ENCODE data around the gene KIAA0232. TPM values are rescaled to one million over a fixed set of nuclear protein-coding genes. Genes with fewer than 3 reads are reported as not detected.
"Not testable (repeated sequence)": the region's sequence is repeated elsewhere in the genome, so short reads cannot be mapped to it uniquely, and the experiment has no call there.

KIAA0232 gene
- total RNA-seq, 1 experiment from 2014 or later: 15.6 TPM

GRCh38 chr4:6889736-6890324 is 107.3 kb downstream of the KIAA0232 start:
- Mint-ChIP-seq H3K27ac (ENCODE audit: low read depth, unreplicated experiment) (no peak overlapping the region), H3K4me3 (ENCODE audit: unreplicated experiment) (no peak overlapping the region), H3K4me1 (ENCODE audit: insufficient read depth, unreplicated experiment) (peaks cover 10% of the 10 kb centered on the region), H3K27me3 (ENCODE audit: insufficient read depth, unreplicated experiment) (no peaks in the 10 kb centered on the region), H3K36me3 (ENCODE audit: insufficient read depth, unreplicated experiment) (peaks cover 11% of the 10 kb centered on the region), H3K9me3 (ENCODE audit: unreplicated experiment) (no peaks in the 10 kb centered on the region)
- ChIA-PET CTCF (no interaction called here), POLR2A (no interaction called here)
- TF ChIP-seq, protein P1, sequence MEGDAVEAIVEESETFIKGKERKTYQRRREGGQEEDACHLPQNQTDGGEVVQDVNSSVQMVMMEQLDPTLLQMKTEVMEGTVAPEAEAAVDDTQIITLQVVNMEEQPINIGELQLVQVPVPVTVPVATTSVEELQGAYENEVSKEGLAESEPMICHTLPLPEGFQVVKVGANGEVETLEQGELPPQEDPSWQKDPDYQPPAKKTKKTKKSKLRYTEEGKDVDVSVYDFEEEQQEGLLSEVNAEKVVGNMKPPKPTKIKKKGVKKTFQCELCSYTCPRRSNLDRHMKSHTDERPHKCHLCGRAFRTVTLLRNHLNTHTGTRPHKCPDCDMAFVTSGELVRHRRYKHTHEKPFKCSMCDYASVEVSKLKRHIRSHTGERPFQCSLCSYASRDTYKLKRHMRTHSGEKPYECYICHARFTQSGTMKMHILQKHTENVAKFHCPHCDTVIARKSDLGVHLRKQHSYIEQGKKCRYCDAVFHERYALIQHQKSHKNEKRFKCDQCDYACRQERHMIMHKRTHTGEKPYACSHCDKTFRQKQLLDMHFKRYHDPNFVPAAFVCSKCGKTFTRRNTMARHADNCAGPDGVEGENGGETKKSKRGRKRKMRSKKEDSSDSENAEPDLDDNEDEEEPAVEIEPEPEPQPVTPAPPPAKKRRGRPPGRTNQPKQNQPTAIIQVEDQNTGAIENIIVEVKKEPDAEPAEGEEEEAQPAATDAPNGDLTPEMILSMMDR (IDR thresholded peaks at IDR 0.05; ENCODE audit: unreplicated experiment): no peak
- no peak for DNase-seq (ENCODE audit: unreplicated experiment)
- BruUV-seq (replicated peaks): no TSS peak
- intact Hi-C loops (cut with micrococcal nuclease): loop anchor here (5.0 kb wide), 1 partner anchor 182 kb away; no protein-coding TSS in a partner anchor

DNA sequence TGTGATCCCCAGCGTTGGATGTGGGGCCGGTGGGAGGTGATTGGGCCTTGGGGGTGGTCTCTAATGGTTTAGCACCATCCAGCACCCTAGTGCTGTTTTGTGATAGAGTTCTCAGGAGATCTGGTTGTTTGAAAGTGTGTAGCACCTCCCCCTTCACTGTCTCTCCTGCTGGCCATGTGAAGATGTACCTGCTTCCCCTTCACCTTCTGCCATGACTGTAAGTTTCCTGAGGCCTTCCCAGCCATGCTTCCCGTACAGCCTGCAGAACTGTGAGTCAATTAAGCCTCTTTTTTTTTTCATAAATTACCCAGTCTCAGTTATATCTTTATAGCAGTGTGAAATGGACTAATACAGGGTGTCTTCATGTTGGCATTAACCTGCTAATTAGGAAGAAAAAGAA is 107.8 kb downstream of the KIAA0232 start:
- ChIA-PET POLR2A (no interaction called here), CTCF (no interaction called here)
- H3K27ac Mint-ChIP-seq (ENCODE audit: low read depth, unreplicated experiment): no peak overlapping the region
- TF ChIP-seq, protein P1 (IDR thresholded peaks at IDR 0.05; ENCODE audit: unreplicated experiment): no peak
- H3K36me3 Mint-ChIP-seq (ENCODE audit: insufficient read depth, unreplicated experiment): peaks cover 11% of the 10 kb centered on the region
- peaks cover 6% of the 10 kb centered on the region for H3K4me1 Mint-ChIP-seq (ENCODE audit: insufficient read depth, unreplicated experiment)
- intact Hi-C loops (cut with micrococcal nuclease): loop anchor here (5.0 kb wide), 1 partner anchor 182 kb away; no protein-coding TSS in a partner anchor
- H3K4me3 Mint-ChIP-seq (ENCODE audit: unreplicated experiment): no peak overlapping the region
- no TSS peak for BruUV-seq (replicated peaks)
- H3K9me3 Mint-ChIP-seq (ENCODE audit: unreplicated experiment): no peaks in the 10 kb centered on the region
- no peak for DNase-seq (ENCODE audit: unreplicated experiment)
- no peaks in the 10 kb centered on the region for H3K27me3 Mint-ChIP-seq (ENCODE audit: insufficient read depth, unreplicated experiment)

DNA sequence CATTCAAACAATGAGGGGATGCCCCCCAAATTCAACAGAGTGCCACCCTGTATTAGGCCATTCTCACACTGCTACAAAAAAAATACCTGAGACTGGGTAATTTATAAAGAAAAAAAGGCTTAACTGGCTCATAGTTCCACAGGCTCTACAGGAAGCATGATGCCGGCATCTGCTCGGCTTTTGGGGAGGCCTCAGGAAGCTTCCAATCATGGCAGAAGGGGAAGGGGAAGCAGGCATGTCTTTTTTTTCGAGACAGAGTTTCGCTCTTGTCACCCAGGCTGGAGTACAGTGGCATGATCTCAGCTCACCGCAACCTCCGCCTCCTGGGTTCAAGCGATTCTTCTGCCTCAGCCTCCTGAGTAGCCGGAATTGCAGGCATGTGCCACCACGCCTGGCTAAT is 108.4 kb downstream of the KIAA0232 start:
- intact Hi-C loops (cut with micrococcal nuclease): loop anchor here (5.0 kb wide), 1 partner anchor 181 kb away; no protein-coding TSS in a partner anchor
- DNase-seq (ENCODE audit: unreplicated experiment); H3K27ac Mint-ChIP-seq (ENCODE audit: low read depth, unreplicated experiment); H3K27me3 Mint-ChIP-seq (ENCODE audit: insufficient read depth, unreplicated experiment); H3K9me3 Mint-ChIP-seq (ENCODE audit: unreplicated experiment); BruUV-seq (replicated peaks); H3K4me3 Mint-ChIP-seq (ENCODE audit: unreplicated experiment); H3K4me1 Mint-ChIP-seq (ENCODE audit: insufficient read depth, unreplicated experiment): not testable (repeated sequence)
- CTCF ChIA-PET: interaction anchor here (0.6 kb wide), 1 partner anchor 119 kb away, joined by 3 read pairs; no protein-coding TSS in a partner anchor
- peaks cover 11% of the 10 kb centered on the region for H3K36me3 Mint-ChIP-seq (ENCODE audit: insufficient read depth, unreplicated experiment)
- POLR2A ChIA-PET: interaction anchor here (0.7 kb wide), 1 partner anchor 84 kb away, joined by 3 read pairs; no protein-coding TSS in a partner anchor

DNA sequence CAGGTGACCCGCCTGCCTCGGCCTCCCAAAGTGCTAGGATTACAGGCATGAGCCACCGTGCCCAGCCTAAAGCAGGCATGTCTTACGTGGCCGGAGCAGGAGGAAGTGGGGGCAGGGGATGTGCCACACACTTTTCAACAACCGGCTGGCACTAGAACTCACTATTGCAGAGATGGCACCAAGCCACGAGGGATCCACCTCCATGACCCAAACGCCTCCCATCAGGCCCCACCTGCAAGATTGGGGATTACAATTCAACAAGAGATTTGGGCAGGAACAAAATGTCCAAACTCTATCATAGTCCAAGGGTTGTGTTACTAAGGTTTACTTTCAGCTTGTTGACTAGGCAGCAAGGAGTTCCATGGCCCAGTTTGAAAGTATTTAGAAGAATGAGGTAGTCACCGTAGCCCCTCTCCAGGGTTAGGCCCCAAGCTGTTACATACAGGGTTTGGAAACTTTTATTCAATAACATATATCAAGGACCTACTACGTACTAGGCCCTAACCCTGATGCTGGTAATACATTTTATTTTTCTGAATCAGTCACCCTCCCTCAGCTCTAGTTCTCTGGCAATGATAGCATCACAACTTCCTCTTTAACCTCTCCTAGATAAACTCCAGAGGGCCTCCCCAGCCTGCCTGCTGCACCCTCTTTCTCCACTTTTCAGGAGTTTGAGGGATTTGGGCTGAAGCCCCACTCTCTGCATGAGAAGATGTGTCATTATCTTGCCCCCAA is 109.1 kb downstream of the KIAA0232 start:
- BruUV-seq (replicated peaks): no TSS peak
- DNase-seq (ENCODE audit: unreplicated experiment): no peak
- Mint-ChIP-seq H3K9me3 (ENCODE audit: unreplicated experiment) (no peaks in the 10 kb centered on the region), H3K4me1 (ENCODE audit: insufficient read depth, unreplicated experiment) (peaks cover 4% of the 10 kb centered on the region), H3K4me3 (ENCODE audit: unreplicated experiment) (no peak overlapping the region), H3K27me3 (ENCODE audit: insufficient read depth, unreplicated experiment) (no peaks in the 10 kb centered on the region), H3K36me3 (ENCODE audit: insufficient read depth, unreplicated experiment) (peaks cover 11% of the 10 kb centered on the region), H3K27ac (ENCODE audit: low read depth, unreplicated experiment) (no peak overlapping the region)
- TF ChIP-seq, protein P1 (IDR thresholded peaks at IDR 0.05; ENCODE audit: unreplicated experiment): no peak
- intact Hi-C loops (cut with micrococcal nuclease): loop anchor here (5.0 kb wide), 1 partner anchor 181 kb away; no protein-coding TSS in a partner anchor
- CTCF ChIA-PET: interaction anchor here (1.0 to 1.4 kb wide), 3 partner anchors 18 to 194 kb away, joined by 3 to 5 read pairs (median 3); no protein-coding TSS in a partner anchor
- POLR2A ChIA-PET: interaction anchor here (0.7 kb wide), 1 partner anchor 85 kb away, joined by 3 read pairs; no protein-coding TSS in a partner anchor
